Stimulated activated naive CD8-positive, alpha-beta T cell treated with anti-CD3 and anti-CD28 coated beads, Interleukin-15, amount 100 ng/mL, for 72 hours (primary cell): ENCODE data around the gene BRAF.
"Not testable (repeated sequence)": the region's sequence is repeated elsewhere in the genome, so short reads cannot be mapped to it uniquely, and the experiment has no call there.

Experiments used
- ATAC-seq: fragments of 150-1000 bp; cut with Tn5 transposase; 2 replicates; pipeline ENCODE4 v1.10.0; 2021; ENCODE audit warnings: mild to moderate bottlenecking, moderate library complexity
- DNase-seq, 2 donors: peaks; one replicate each; pipeline ENCODE4 v3.0.0; 2021 to 2022
- H3K27ac Mint-ChIP-seq, 2 donors: one replicate each; pipeline ENCODE4 v1.8.0; 2022; ENCODE audit warnings: mild to moderate bottlenecking in 2 of 2, mixed read lengths in 2 of 2, moderate library complexity in 2 of 2
- H3K27me3 Mint-ChIP-seq: one replicate; pipeline ENCODE4 v1.8.0; 2022; ENCODE audit warnings: mixed read lengths
- H3K4me1 Mint-ChIP-seq: one replicate; pipeline ENCODE4 v1.8.0; 2022; ENCODE audit warnings: mild to moderate bottlenecking, mixed read lengths
- H3K4me3 Mint-ChIP-seq, 2 donors: one replicate each; pipeline ENCODE4 v1.8.0; 2022; ENCODE audit warnings: mild to moderate bottlenecking in 2 of 2, mixed read lengths in 2 of 2, moderate library complexity in 1 of 2
- H3K9me3 Mint-ChIP-seq, 2 donors: one replicate each; pipeline ENCODE4 v1.8.0; 2022; ENCODE audit warnings: mixed read lengths in 2 of 2

The BRAF gene

GRCh38 chr7:140734096-140734495 lies 190.6 kb downstream of the BRAF start:
- Mint-ChIP-seq H3K4me1 (no peaks in the 10 kb centered on the region), H3K4me3 (no peak overlapping the region), H3K27me3 (no peaks in the 10 kb centered on the region), H3K27ac (no peak overlapping the region), H3K9me3 (no peaks in the 10 kb centered on the region)
- no peak for ATAC-seq
- DNase-seq: no peak

GRCh38 chr7:140732416-140732815 lies 192.3 kb downstream of the BRAF start:
- no peaks in the 10 kb centered on the region for H3K4me1 Mint-ChIP-seq
- no peaks in the 10 kb centered on the region for H3K27me3 Mint-ChIP-seq
- H3K9me3 Mint-ChIP-seq: no peaks in the 10 kb centered on the region
- ATAC-seq (no peak), DNase-seq (no peak)
- H3K27ac Mint-ChIP-seq: no peak overlapping the region
- no peak overlapping the region for H3K4me3 Mint-ChIP-seq

GRCh38 chr7:140726281-140726680 lies 198.4 kb downstream of the BRAF start:
- Mint-ChIP-seq H3K27ac (no peak overlapping the region), H3K4me1 (peaks cover 29% of the 10 kb centered on the region), H3K27me3 (no peaks in the 10 kb centered on the region), H3K4me3 (no peak overlapping the region), H3K9me3 (no peaks in the 10 kb centered on the region)
- no peak for ATAC-seq
- no peak for DNase-seq

GRCh38 chr7:140724706-140725105 lies 200.0 kb downstream of the BRAF start:
- Mint-ChIP-seq H3K27ac (no peak overlapping the region), H3K27me3 (no peaks in the 10 kb centered on the region), H3K4me1 (peaks cover 35% of the 10 kb centered on the region), H3K4me3 (no peak overlapping the region), H3K9me3 (no peaks in the 10 kb centered on the region)
- DNase-seq (no peak), ATAC-seq (no peak)

- ATAC-seq: no peak
- DNase-seq: no peak
- peaks cover 38% of the 10 kb centered on the region for H3K4me1 Mint-ChIP-seq
- no peak overlapping the region for H3K4me3 Mint-ChIP-seq
- no peaks in the 10 kb centered on the region for H3K27me3 Mint-ChIP-seq
- no peaks in the 10 kb centered on the region for H3K9me3 Mint-ChIP-seq
- no peak overlapping the region for H3K27ac Mint-ChIP-seq
Measured at GRCh38 chr7:140723574-140723973, 201.2 kb downstream of the BRAF start.

GRCh38 chr7:140723006-140723405 lies 201.7 kb downstream of the BRAF start:
- H3K27me3 Mint-ChIP-seq: no peaks in the 10 kb centered on the region
- H3K9me3 Mint-ChIP-seq: no peaks in the 10 kb centered on the region
- peak; percentile 98 for ATAC-seq
- peak overlapping the region in 1 of 2 donors; percentile 47 for H3K27ac Mint-ChIP-seq
- peaks cover 38% of the 10 kb centered on the region for H3K4me1 Mint-ChIP-seq
- no peak overlapping the region for H3K4me3 Mint-ChIP-seq
- DNase-seq: peak; percentile 21 to 54

- no peak for DNase-seq
- Mint-ChIP-seq H3K4me1 (peaks cover 38% of the 10 kb centered on the region), H3K9me3 (no peaks in the 10 kb centered on the region), H3K4me3 (no peak overlapping the region), H3K27ac (no peak overlapping the region), H3K27me3 (no peaks in the 10 kb centered on the region)
- ATAC-seq: no peak
Measured at GRCh38 chr7:140722254-140722653, 202.5 kb downstream of the BRAF start.

- ATAC-seq (no peak), DNase-seq (no peak)
- H3K27me3 Mint-ChIP-seq: no peaks in the 10 kb centered on the region
- H3K9me3 Mint-ChIP-seq: no peaks in the 10 kb centered on the region
- H3K4me1 Mint-ChIP-seq: peaks cover 28% of the 10 kb centered on the region
- no peak overlapping the region for H3K27ac Mint-ChIP-seq
- no peak overlapping the region for H3K4me3 Mint-ChIP-seq
Measured at GRCh38 chr7:140719721-140720120, 205.0 kb downstream of the BRAF start.

- H3K9me3 Mint-ChIP-seq: peaks cover 0 to 12% of the 10 kb centered on the region in 2 donors
- no peaks in the 10 kb centered on the region for H3K27me3 Mint-ChIP-seq
- ATAC-seq: no peak
- H3K4me3 Mint-ChIP-seq: no peak overlapping the region
- H3K27ac Mint-ChIP-seq: no peak overlapping the region
- no peak for DNase-seq
- H3K4me1 Mint-ChIP-seq: peaks cover 1% of the 10 kb centered on the region
Measured at GRCh38 chr7:140714331-140715040, 210.2 kb downstream of the BRAF start.

- H3K27ac Mint-ChIP-seq, DNase-seq, ATAC-seq, H3K27me3 Mint-ChIP-seq, H3K4me1 Mint-ChIP-seq, H3K4me3 Mint-ChIP-seq: not testable (repeated sequence)
- H3K9me3 Mint-ChIP-seq: peaks cover 0 to 12% of the 10 kb centered on the region in 2 donors
Measured at GRCh38 chr7:140712392-140712791, 212.3 kb downstream of the BRAF start.

GRCh38 chr7:140708764-140709163 lies 216.0 kb downstream of the BRAF start:
- H3K9me3 Mint-ChIP-seq: peaks cover 0 to 12% of the 10 kb centered on the region in 2 donors
- ATAC-seq, DNase-seq, H3K4me1 Mint-ChIP-seq, H3K4me3 Mint-ChIP-seq, H3K27me3 Mint-ChIP-seq, H3K27ac Mint-ChIP-seq: not testable (repeated sequence)

- Mint-ChIP-seq H3K4me3 (no peak overlapping the region), H3K27ac (no peak overlapping the region), H3K27me3 (no peaks in the 10 kb centered on the region), H3K9me3 (peaks cover 0 to 6% of the 10 kb centered on the region in 2 donors), H3K4me1 (peaks cover 5% of the 10 kb centered on the region)
- ATAC-seq (no peak), DNase-seq (no peak)
Measured at GRCh38 chr7:140707132-140707531, 217.6 kb downstream of the BRAF start.

- Mint-ChIP-seq H3K27me3 (no peaks in the 10 kb centered on the region), H3K27ac (peak overlapping the region in 1 of 2 donors; percentile 7)
- DNase-seq: no peak
Measured at GRCh38 chr7:140704205-140704604, 220.5 kb downstream of the BRAF start.

GRCh38 chr7:140702774-140703173 lies 222.0 kb downstream of the BRAF start:
- Mint-ChIP-seq H3K4me1 (peaks cover 25% of the 10 kb centered on the region), H3K9me3 (no peaks in the 10 kb centered on the region), H3K27me3 (no peaks in the 10 kb centered on the region), H3K27ac (no peak overlapping the region), H3K4me3 (no peak overlapping the region)
- no peak for DNase-seq
- no peak for ATAC-seq

More at GRCh38 chr7:140704205-140704604, 220.5 kb downstream of the BRAF start:
- H3K9me3 Mint-ChIP-seq: no peaks in the 10 kb centered on the region
- peaks cover 12% of the 10 kb centered on the region for H3K4me1 Mint-ChIP-seq
- ATAC-seq: no peak
- no peak overlapping the region for H3K4me3 Mint-ChIP-seq

- Mint-ChIP-seq H3K4me1 (peaks cover 43% of the 10 kb centered on the region), H3K9me3 (no peaks in the 10 kb centered on the region), H3K27ac (peak overlapping the region in 1 of 2 donors; percentile 2), H3K27me3 (no peaks in the 10 kb centered on the region), H3K4me3 (peak overlapping the region; percentile 94 to 99)
- DNase-seq (no peak), ATAC-seq (no peak)
Measured at GRCh38 chr7:140698477-140698876, 226.3 kb downstream of the BRAF start.

GRCh38 chr7:140697447-140698143 lies 227.1 kb downstream of the BRAF start:
- ATAC-seq (no peak), DNase-seq (no peak)
- no peaks in the 10 kb centered on the region for H3K27me3 Mint-ChIP-seq
- peak overlapping the region; percentile 95 to 97 for H3K27ac Mint-ChIP-seq
- H3K4me1 Mint-ChIP-seq: peaks cover 49% of the 10 kb centered on the region
- peak overlapping the region; percentile 94 to 99 for H3K4me3 Mint-ChIP-seq
- H3K9me3 Mint-ChIP-seq: no peaks in the 10 kb centered on the region
